Measurements from ENCODE around the gene LSMEM2.

Gene LSMEM2

DNA sequence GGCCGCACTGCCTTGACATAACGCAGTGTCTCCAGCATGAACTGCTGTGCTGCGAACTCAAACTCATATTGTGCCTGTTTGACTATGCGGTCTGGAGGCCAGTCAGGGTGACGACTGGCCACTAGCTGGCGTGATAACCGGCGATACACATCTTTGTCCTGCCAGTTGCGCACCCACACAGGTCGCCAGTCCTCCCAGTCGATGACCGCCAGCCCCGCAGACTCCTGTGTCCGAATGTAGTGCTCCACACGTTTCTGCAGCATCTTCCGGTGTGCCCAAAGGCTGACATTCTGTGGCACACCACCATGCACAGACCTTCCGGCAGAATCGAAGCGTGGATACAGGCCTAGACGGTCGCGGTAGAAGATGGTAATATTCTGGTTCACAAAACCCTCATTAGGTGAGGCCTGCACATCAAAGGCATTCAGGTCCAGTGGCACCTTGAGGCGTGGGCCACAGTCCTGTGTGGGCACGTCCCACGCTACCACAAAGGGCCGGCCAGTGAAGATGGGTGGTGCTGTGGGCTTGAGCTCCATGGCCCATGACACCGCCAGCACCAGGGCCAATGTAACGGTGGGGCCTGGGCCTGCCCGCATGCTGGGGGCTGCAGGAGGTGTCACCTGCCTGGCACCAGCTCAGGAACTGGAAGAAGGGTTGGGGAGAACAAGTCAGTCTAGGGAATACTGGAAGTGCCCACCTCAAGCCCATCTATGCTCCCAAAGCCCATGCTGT is 41.2 kb downstream of the LSMEM2 start:
- Histone ChIP-seq H3K4me2 (peak overlapping the region; percentile 90 to 99 (median 97)), H3K4me3 (peak overlapping the region; percentile 73 to 89 (median 78)), H3K9ac (peak overlapping the region; percentile 93 to 100 (median 99)), H3K4me1 (peaks cover 67 to 78% (median 75%) of the 10 kb centered on the region in 10 experiments), H3K27me3 (no peaks in the 10 kb centered on the region), H3K36me3 (peaks cover 19 to 61% (median 46%) of the 10 kb centered on the region in 11 experiments; a peak in 19 of 22 replicates), H3K27ac (peak overlapping the region; percentile 94 to 100 (median 99); a peak in 21 of 22 replicates), H3K9me3 (replicated peaks in 1 of 11) (no peaks in the 10 kb centered on the region), H4K20me1 (peaks cover 0 to 50% (median 40%) of the 10 kb centered on the region in 11 experiments; a peak in 18 of 22 replicates)
- TF ChIP-seq Cebpa-rat (IDR thresholded peaks at IDR 0.05), result no peak

DNA sequence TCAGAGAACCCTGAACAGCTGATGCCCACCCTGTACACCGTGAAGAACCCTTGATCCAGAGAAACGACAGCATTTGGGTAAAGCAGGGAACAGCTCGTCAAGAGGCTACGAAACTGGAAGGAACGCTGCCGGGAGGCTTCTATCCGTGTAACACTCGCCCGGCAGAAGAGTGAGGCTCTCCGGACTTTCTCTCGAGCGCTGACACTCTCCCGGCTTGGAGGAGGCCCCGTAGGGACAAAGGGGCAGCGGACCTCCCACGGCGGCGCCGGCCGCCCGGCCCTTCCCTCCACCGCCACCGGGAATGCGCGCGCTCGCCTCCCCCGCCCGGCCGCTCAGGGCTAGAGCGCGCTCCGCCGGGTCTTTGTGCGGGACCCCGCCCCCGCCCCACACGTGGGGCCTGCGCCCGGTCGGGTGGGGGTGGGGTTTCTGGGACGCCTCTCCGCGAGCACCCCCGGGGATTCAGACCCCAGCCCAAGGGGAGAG is 42.0 kb downstream of the LSMEM2 start:
- H3K4me1 ChIP-seq, result peaks cover 67 to 86% (median 79%) of the 10 kb centered on the region in 10 experiments
- peaks cover 0 to 57% (median 41%) of the 10 kb centered on the region in 11 experiments; a peak in 18 of 22 replicates for H4K20me1 ChIP-seq
- peak overlapping the region; percentile 90 to 99 (median 97) for H3K4me2 ChIP-seq
- peak overlapping the region; percentile 73 to 89 (median 78) for H3K4me3 ChIP-seq
- no peaks in the 10 kb centered on the region for H3K9me3 ChIP-seq (replicated peaks in 1 of 11)
- no peaks in the 10 kb centered on the region for H3K27me3 ChIP-seq
- peaks cover 21 to 62% (median 50%) of the 10 kb centered on the region in 11 experiments; a peak in 21 of 22 replicates for H3K36me3 ChIP-seq
- peak overlapping the region; percentile 94 to 100 (median 99) for H3K27ac ChIP-seq
- H3K9ac ChIP-seq, result peak overlapping the region; percentile 93 to 100 (median 99)
- TF ChIP-seq Cebpa-rat (IDR thresholded peaks at IDR 0.05), result no peak

DNA sequence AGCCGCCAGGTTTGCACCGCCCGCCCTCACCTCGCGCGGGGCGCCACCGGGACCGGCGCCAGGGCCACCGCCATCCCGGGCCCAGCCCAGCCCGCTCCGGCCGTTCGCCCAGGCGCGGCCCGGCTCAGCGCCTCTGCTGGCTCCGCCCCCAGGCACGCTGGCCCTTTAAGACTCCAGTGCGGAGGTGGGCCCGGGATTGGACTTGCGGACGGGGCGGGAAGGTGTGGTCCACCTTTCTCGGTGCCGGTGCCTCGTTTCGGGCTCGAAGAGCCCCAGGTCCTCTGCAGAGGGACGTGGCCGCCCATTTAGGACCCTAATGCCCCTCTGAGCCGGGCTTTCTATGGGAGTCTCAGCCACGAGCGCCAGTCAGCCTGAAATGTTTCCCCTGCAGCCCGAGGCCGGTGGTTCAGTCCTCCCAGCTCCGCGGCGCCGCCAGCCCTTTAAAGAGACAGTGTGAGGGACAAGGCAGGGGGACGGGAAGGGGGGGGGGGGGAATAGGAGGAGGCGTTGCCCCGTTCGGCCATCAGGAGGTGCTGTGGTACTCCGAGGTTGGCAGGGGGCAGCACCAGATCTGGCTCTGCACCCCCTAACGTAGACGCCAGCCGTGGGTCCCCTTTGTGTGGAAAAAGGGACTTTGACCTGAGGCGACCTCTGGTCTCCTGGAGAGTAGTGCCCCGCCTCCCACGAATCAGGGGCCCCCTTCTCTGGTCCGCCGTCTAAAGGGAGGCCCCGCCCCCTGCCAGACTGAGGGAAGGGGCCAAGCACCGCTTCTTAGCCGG is 42.6 kb downstream of the LSMEM2 start:
- Histone ChIP-seq H3K4me2 (peak overlapping the region; percentile 90 to 99 (median 97)), H3K9me3 (replicated peaks in 1 of 11) (no peaks in the 10 kb centered on the region), H3K27ac (peak overlapping the region; percentile 94 to 100 (median 99)), H3K4me1 (peaks cover 68 to 89% (median 81%) of the 10 kb centered on the region in 10 experiments), H4K20me1 (peaks cover 0 to 58% (median 38%) of the 10 kb centered on the region in 11 experiments; a peak in 18 of 22 replicates), H3K4me3 (peak overlapping the region; percentile 73 to 89 (median 78)), H3K27me3 (no peaks in the 10 kb centered on the region), H3K9ac (peak overlapping the region; percentile 93 to 100 (median 99)), H3K36me3 (peaks cover 21 to 62% (median 50%) of the 10 kb centered on the region in 11 experiments; a peak in 21 of 22 replicates)
- no peak for TF ChIP-seq Cebpa-rat (IDR thresholded peaks at IDR 0.05)

DNA sequence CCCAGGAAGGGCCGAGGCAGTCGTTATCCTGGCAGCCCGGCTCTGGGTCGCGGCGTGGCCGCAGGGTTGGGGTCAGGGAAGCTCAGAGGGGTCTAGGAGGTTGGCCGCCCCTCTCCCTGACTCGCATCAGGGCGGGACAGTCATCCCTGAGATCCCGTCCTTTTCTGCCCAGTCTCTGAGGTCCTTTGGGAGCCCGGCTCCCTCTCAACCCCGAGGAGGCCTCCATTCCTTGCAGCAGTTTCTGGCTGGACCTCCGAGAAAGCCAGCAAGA is 43.2 kb downstream of the LSMEM2 start:
- Histone ChIP-seq H3K9me3 (replicated peaks in 1 of 11) (no peaks in the 10 kb centered on the region), H3K27me3 (no peaks in the 10 kb centered on the region), H4K20me1 (peaks cover 0 to 58% (median 35%) of the 10 kb centered on the region in 11 experiments; a peak in 17 of 22 replicates), H3K27ac (peak overlapping the region; percentile 94 to 100 (median 99); a peak in 20 of 22 replicates), H3K36me3 (peaks cover 16 to 61% (median 48%) of the 10 kb centered on the region in 11 experiments; a peak in 21 of 22 replicates), H3K9ac (peak overlapping the region; percentile 93 to 100 (median 99); a peak in 21 of 22 replicates), H3K4me2 (peak overlapping the region; percentile 90 to 99 (median 97)), H3K4me1 (peaks cover 68 to 89% (median 81%) of the 10 kb centered on the region in 10 experiments), H3K4me3 (peak overlapping the region; percentile 73 to 89 (median 78))
- no peak for TF ChIP-seq Cebpa-rat (IDR thresholded peaks at IDR 0.05)

DNA sequence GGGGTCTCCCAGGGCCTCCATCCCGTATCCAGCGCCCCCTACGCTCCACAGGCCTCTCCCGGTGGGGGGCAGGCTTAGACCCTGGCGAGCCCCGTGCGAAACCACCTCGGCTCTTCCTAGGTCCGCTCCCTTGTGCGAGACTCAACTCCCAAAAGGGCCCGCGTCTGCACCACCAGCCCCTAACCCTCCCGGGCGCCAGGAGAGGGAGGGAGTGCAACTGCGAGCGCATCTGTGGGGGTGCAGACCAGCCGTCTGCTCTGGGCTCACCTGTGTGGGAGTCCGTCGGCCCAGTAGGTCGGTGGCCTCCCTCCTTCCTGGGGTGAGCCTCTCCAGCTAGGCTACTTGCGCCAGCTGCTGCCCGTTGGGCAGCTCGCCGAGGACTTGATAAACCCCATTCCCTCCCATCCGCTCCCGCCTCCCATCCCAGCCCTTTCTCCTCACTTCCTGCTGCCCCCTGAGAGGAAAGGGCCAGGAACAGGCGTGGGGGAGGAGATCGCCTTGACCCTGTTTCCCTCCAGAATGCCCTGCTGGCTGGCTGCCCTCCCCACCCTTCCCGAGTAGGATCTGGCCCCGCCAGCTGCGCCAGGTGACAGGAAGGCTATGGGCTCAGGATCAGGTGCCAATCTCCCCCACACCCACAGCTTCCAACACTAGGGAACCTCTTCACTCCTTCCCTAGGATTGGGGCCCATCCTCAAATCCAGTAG is 43.7 kb downstream of the LSMEM2 start, which contains the start of gene HYAL2:
HYAL2 (minus strand) TSS at position 360 of the 706 bp plus-strand sequence. CDS start 2,256 bp downstream, outside the sequence.
- peak within 1 kb of the TSS; percentile 73 to 89 (median 78) for H3K4me3 ChIP-seq

DNA sequence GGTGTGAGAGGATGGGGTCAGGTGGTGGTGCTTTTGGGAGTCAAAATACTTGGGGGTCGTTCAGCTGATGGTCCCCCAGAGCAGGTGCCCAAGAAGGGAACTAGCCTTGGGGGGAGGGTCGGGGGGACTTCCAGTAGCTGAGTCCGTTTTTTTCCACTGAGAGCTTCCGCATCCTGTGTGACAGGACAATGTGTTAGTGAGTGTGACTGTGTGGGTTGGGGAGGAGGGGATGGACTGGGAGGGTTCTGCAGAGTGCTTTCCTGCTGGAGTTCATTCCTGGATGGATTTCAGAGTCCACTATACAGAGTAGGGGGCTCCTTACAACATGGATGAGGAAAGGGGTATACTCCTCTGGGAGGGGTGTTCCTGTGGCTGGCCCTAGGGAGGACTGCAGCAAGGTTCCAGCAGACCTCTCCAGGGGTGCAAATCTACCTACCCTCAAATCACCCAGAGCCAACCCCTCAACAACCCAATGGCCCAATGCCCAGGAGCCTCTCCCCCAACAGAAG is 44.3 kb downstream of the LSMEM2 start:
- 0 out of 20 replicates have a peak overlapping the region, but pooled peaks of 1 of the 10 experiments have one; percentile 13 for H3K4me3 ChIP-seq
- H3K9ac ChIP-seq, result peak overlapping the region; percentile 11 to 99 (median 58); a peak in 20 of 22 replicates
- H3K9me3 ChIP-seq (replicated peaks in 1 of 11), result no peaks in the 10 kb centered on the region
- peaks cover 7 to 50% (median 37%) of the 10 kb centered on the region in 11 experiments; a peak in 21 of 22 replicates for H3K36me3 ChIP-seq
- peak overlapping the region in 9 of 11 experiments; percentile 15 to 99 (median 45); a peak in 14 of 22 replicates for H3K27ac ChIP-seq
- H3K4me2 ChIP-seq, result peak overlapping the region; percentile 90 to 99 (median 97); a peak in 21 of 22 replicates
- H3K4me1 ChIP-seq, result peaks cover 62 to 83% (median 76%) of the 10 kb centered on the region in 10 experiments
- TF ChIP-seq Cebpa-rat (IDR thresholded peaks at IDR 0.05), result no peak
- H3K27me3 ChIP-seq, result no peaks in the 10 kb centered on the region
- H4K20me1 ChIP-seq, result peaks cover 0 to 56% (median 28%) of the 10 kb centered on the region in 11 experiments; a peak in 17 of 22 replicates

More for the DNA sequence above, 43.7 kb downstream of the LSMEM2 start, which contains the start of gene HYAL2:
- no peak for TF ChIP-seq Cebpa-rat (IDR thresholded peaks at IDR 0.05)
- Histone ChIP-seq H3K4me1 (peaks cover 68 to 89% (median 81%) of the 10 kb centered on the region in 10 experiments), H3K27ac (peak within 1 kb of the TSS; percentile 94 to 100 (median 99)), H3K9ac (peak within 1 kb of the TSS; percentile 93 to 100 (median 99)), H4K20me1 (peaks cover 0 to 58% (median 34%) of the 10 kb centered on the region in 11 experiments; a peak in 17 of 22 replicates), H3K27me3 (no peaks in the 10 kb centered on the region), H3K36me3 (peaks cover 11 to 56% (median 43%) of the 10 kb centered on the region in 11 experiments; a peak in 21 of 22 replicates), H3K4me2 (peak within 1 kb of the TSS; percentile 90 to 99 (median 97)), H3K9me3 (replicated peaks in 1 of 11) (no peaks in the 10 kb centered on the region)

DNA sequence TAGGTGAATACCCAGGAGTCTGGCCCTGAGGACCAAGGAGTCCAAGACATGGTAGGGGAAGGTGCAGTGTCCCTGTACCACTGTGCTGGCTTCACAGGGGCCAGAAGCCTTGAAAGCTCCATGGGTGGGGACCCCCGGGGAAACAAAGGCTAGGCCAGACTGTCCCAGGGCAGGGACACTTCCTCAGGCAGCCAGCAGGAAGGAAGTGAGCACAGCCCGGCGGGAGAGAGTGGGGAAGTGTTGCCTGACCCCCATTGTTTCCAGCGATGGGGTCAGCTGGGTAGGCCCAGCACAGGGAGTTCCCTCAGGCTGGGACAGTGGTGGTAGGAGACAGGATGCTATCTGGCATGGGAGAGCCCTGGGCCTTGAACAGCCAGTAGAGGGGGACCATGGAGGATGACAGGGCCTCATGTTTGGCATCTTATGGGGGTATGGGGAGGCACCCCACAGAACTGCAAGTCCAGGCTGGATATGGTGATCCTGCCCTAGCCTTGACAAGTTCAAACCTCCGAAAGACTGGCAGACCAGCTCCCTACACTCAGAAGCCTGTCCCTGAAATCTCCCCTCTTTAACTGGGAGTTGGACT is 44.8 kb downstream of the LSMEM2 start:
- H3K9ac ChIP-seq, result peak overlapping the region; percentile 3 to 99 (median 47); a peak in 20 of 22 replicates
- H3K27ac ChIP-seq, result peak overlapping the region in 9 of 11 experiments; percentile 15 to 55 (median 43); a peak in 14 of 22 replicates

More for the DNA sequence above, 44.8 kb downstream of the LSMEM2 start:
- H3K36me3 ChIP-seq, result peaks cover 7 to 45% (median 31%) of the 10 kb centered on the region in 11 experiments; a peak in 21 of 22 replicates
- TF ChIP-seq Cebpa-rat (IDR thresholded peaks at IDR 0.05), result no peak
- H3K4me3 ChIP-seq, result 0 out of 20 replicates have a peak overlapping the region, but pooled peaks of 1 of the 10 experiments have one; percentile 13
- H3K9me3 ChIP-seq (replicated peaks in 1 of 11), result no peaks in the 10 kb centered on the region
- H3K4me2 ChIP-seq, result peak overlapping the region; percentile 90 to 99 (median 97); a peak in 21 of 22 replicates
- H4K20me1 ChIP-seq, result peaks cover 0 to 50% (median 25%) of the 10 kb centered on the region in 11 experiments; a peak in 16 of 22 replicates
- H3K4me1 ChIP-seq, result peaks cover 61 to 82% (median 73%) of the 10 kb centered on the region in 10 experiments
- no peaks in the 10 kb centered on the region for H3K27me3 ChIP-seq

Measured in BLaER1 treated with 17β-estradiol and CSF1 and Interleukin-3, amounts not matched to agents 10 nM and 100 nM (cell line).